Transverse colon (tissue), 4 donors: ENCODE results near the gene SBNO1.

Experiments used
- CTCF ChIP-seq, 5 experiments: fragments of 200-600 bp in 3 of 5; fragments of 450-650 bp in 2 of 5; sonication (generic) in 3 of 5; IDR thresholded peaks; 1 replicate in 2 of 5; 2 replicates in 3 of 5; pipeline ENCODE4 v1.5.1; 2016 to 2017; ENCODE audit warnings: antibody characterized with exemption in 5 of 5, inconsistent platforms in 3 of 5, mild to moderate bottlenecking in 2 of 5, moderate library complexity in 1 of 5
- EP300 ChIP-seq: sonication (generic); formaldehyde crosslinking; IDR thresholded peaks from one replicate; pipeline ENCODE4 v1.6.1; 2017; ENCODE audit warnings: antibody characterized with exemption, low read depth
- POLR2A ChIP-seq: fragments of 450-650 bp; IDR thresholded peaks from one replicate; pipeline ENCODE4 v1.6.1; 2016; ENCODE audit warnings: antibody characterized with exemption, mild to moderate bottlenecking, moderate library complexity
- POLR2AphosphoS5 ChIP-seq, 3 donors: sonication (generic); formaldehyde crosslinking; IDR thresholded peaks; one replicate each; pipeline ENCODE4 v1.6.1; 2016; ENCODE audit warnings: antibody characterized with exemption in 3 of 3

- TF ChIP-seq CTCF (IDR thresholded peaks at IDR 0.05) (no peak), POLR2A (no peak), POLR2AphosphoS5 (IDR thresholded peaks at IDR 0.05) (no peak), EP300 (no peak)
Measured at GRCh38 chr12:123410041-123410412, 45.4 kb upstream of the SBNO1 start.
